Stimulated activated CD4-positive, alpha-beta T cell treated with anti-CD3 and anti-CD28 coated beads, Interleukin-1b, Interleukin-23, amount 100 ng/mL, for 24 hours (primary cell): ENCODE results near the gene GPR3.
"Not testable (repeated sequence)": the region's sequence is repeated elsewhere in the genome, so short reads cannot be mapped to it uniquely, and the experiment has no call there.

Experiments used
- DNase-seq, 4 experiments: peaks; one replicate each; pipeline ENCODE4 v3.0.0-alpha.2; 2020; ENCODE audit warnings: low read depth in 4 of 4, low spot score in 1 of 4

The GPR3 gene

DNA sequence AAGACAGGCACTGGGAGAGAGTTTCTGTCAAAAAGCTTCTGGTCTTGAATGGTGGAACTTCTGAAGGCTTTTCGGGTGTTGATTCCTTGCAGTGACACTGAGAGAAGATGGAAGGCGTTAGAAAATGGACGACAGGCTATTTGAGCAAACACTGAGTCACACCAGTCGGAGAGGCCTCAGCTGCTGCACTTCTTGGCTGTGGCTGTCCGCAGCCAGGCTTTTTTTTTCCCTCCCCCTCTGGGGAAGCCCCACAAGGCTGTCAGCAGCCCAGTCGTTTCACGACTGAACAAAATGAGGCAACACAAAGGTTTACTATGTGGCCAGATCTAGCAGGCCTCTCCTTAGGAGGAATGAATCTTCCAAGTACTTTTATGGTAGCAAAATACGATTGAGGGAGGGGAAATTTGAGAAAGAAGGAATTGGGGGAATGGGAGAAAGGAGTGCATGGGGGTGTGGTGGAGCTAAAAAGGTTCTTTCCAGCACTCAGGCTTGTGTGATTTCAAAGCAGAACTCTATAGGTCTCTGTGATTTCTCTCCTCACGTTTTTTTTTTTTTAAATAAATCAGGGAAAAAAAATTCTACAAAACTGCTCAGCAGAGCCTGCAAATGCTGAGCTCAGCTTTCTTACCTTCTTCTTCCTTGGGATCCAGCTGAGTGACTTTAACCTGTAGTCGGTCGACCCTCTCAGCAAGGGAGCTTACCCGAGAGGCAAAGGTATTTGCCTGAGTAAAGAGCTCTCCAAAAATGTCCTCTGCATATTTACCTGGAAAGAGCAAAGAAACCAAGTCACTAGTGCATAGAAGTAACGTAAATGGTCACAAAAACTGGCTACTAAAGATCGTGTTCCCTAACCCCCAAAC is 26.1 kb downstream of the GPR3 start:
- DNase-seq = peak; percentile 17 to 55 (median 32)

DNA sequence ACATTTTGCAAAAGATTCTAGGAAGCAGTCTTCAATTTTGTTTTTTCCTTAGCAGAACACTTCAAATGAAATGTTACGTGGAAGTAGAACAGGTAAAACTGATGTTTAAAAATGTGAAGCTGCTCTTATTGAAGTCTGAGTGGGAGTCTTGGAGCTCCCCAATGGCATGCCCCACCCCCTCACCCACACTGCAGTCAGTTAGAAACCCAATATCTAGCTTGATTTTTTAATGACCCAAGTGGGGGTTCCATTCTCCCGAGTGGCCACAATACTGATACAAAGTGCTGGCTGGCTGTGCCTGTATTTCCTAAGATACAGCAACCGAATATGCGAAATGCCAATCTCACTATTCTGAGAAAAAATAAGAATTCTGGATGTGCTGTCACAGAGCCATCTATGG is 31.3 kb downstream of the GPR3 start:
- no peak for DNase-seq

DNA sequence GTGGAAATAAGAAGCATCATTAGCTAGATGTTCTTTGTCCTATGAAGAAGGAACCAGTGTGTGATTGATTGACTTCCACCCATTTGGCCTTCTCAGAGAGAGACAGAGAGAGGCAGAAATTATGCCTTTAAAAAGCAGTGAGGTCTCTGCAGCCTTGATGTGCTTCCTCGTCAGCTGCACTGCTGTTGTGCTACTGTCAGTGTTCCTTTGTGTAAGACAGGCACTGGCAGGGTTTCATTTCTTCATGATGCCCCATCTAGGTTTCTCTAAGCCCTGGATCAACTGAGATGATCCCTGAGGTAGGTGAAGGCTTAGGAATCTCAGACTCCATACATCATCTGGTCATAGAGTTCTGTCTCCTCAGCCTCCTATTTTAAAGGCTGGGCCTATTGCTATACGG is 34.9 kb downstream of the GPR3 start:
- DNase-seq = no peak

DNA sequence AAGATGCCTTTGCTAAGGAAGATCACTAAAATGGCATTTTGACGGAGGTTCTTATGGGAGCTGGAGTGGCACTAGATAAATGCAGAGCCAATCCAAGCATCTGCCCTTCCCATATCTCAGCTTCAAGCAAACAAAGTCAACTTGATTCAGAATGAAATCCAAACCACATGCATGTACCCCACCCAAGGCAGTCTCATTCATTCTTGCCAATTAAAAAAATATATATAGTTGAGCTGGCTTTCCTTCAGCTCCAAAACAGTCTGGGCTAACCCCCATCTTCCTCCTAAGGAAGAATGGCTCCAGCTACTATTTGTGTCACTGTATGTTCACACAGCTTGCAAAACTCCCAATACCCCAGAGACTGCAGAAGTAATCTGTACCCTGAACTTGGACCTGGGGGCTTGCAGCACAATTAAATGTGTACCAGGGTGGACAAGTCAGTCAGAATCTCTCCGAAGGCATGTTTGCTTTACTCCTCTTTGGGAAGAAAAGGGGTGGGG is 35.4 kb downstream of the GPR3 start:
- no peak for DNase-seq

DNA sequence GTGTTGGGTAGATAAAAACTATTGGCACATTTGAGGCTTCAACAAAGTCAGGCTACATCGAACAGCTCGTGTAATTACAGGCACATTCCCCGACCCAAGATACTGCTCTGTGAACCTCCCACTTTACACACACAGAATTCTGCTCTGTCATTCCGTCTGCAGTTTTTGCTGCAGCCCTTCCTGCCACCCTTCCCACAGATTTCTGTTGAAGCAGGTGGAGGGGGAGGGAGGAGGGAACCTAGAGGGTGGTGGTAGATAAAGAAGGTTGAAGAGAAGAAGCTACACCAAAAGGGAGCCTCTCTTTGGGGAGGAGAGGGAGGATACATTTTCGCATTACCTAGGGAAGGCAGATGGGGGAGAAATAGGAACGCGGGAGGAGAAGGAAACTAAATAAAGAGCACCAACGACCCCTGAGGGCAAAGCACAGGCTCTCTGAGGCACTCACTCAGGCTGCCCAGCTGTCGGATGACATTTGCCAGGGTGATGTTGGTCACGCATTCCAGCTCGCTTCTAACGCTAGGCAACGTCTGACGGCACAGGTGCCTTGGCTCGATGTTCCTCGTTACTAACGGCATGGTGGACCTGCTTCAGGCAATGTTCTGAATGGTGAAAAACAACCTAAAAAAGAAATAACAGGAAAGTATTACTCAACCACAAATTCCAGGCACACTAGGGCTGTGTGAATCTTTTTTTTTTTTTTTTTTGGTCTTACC is 36.0 kb downstream of the GPR3 start:
- peak in 1 of 4 experiments; percentile 16 for DNase-seq

DNA sequence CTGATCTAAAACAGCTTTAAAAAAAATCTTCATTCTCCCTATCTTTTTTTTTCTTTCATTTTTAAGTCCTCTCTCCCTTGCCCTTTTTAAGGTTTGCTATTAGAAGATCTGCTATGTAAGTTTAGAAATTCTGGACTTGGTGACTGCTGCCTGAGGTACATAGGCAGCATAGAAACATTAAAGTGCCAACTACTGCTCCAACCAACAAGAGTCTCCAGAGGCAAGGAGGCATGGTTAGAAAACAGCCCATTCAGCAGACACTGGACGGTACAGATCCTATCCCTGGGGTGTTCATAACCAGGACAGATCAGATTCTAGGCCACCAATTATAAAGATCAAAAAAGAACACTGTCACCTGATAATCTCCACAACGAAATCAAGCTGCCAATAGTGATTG is 36.6 kb downstream of the GPR3 start:
- no peak for DNase-seq

DNA sequence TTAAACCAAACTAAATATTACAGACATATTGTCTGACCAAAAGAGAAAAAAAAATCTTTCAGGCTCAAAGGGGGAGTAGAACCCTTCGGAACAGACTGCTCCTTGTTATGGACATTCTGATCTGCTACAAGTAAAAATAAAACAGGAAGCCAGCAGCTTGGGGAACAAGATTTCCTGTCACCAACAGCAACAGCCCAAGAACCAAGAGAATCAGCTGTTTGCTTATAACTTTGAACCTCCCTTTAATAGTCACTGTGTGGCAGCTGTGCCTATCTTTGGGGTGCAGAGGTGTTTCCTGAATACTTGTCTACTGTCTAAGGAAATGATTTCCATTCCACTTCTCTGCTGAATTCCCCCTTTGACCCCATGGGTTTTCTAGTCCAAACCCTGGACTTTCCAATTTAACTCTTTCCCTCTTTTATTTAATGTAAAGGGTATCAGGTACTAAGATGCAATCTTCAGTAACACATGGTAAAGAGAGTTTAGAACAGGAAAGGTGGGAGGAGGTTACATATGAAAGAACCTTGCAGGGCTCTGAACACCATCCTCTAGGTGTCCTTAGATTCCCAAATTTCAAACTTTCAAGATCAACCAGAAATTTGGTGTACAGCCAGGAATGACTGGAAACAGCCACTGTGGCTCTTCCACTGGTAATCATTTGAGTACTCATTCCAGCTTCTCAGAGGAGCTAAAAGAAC is 38.6 kb downstream of the GPR3 start:
- no peak for DNase-seq

DNA sequence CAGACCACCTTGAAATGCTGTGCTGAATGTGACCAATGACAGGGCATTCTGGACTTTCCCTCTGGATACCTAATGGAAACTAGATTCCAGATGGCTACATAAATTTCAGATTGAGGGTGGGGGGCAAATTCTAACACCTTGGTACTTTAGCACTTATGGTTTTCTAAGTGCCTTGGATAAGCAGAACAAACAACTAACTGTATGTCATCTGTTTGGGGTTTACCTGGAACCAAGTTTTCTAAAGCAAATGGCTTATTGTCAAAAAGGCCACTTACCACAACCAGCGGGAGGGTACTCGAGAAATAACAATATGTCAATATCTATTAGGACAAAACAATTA is 39.1 kb downstream of the GPR3 start:
- no peak for DNase-seq

DNA sequence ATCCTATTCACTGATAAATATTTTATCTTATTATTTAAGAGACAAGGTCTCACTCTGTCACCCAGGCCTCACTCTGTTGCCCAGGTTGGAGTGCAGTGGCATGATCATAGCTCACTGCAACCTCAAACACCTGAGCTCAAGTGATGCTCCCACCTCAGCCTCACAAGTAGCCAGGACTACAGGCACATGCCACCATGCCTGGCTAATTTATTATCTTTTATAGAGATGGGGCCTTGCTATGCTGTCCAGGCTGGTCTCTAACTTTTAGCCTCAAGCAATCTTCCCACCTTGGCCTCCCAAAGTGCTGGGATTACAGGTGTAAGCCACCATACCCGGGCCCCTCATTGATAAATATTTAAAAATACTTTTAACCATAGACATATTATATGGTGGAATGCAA is 40.3 kb downstream of the GPR3 start:
- not testable (repeated sequence) for DNase-seq

DNA sequence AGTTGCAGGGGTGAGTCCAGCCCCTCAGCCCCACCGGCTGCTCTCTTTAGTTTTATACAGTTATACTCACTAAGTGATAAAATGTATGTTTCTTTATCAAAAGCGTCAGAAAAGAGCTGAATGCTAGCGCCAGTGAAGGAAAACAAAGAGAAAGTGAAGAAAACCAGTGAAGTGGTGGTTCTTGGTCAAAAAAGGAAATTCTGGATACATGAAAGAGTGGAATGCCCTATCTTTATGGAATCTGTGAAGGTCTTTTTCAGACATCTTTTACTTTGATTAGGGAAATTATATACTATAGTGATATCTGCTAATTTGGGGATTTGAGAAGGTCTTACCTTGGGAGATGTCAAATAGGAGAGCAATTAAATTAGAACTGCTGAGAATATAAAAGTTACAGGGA is 41.3 kb downstream of the GPR3 start:
- no peak for DNase-seq

DNA sequence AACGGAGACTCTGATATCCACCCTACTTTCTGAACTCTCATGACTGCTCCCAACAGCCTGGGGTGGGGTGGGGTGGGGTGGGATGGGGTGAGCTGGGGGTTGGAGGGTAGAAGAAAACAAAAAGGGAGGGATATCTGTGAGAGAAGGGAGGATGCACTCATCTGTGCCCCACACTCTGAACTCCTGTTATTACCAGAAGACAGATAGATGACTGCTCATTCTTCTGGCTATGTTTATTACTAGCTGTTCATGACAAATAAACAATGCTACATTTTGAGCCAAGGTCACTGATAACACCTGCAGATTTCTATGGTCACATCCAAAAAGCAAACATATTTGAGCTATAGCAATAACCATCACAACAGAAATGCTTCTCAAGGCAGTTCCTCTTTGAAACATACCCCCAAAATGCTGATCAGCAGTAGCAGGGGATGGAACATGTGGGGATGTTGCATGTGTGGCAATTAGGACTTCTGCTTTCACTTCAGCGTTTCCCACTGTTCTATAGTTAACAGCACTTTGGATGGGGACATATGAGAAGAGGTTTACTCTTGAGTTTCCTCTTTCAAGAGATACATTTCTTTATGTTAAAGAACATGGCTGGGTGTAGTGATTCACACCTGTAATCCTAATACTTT is 43.3 kb downstream of the GPR3 start:
- DNase-seq = no peak

DNA sequence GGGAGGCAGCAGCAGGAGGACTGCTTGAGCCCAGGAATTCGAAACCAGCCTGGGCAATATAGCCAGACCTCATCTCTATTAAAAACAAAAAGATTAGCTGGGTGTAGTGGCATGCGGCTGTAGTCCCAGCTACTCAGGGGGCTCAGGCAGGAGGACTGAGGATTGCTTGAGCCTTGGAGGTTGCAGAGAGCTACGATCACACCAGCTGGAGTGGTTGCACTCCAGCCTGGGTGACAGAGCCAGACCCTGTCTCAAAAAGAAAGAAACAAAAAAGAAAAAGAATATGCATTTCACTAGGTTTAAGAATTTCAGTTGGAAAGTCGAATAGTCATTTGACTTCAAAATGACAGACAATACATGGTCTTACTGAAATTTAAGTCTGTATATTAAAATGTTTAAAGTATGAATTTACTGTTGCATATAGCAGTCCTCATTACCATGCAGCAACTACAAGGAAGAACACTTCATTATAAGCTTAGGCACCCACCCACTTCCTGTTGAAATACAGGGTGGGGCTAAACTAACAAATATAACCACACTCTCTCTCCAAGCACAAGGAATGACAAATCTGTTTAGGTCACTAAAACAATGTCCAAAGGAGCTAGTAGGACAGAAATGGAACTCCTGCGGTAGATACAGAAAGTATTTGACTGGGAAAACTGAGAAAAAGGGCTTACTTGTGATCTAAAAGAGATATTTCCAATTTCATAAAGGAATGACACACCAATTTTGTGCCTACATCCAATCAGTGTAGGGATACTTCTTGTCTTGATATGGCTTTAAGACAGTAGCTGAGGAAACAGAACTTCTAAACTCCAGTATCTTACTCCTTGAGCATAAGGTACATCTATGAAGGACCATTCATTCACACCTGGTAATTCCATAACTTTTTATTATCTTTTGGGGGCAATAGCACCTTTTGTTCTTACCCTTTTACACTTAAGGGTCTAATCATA is 44.1 kb downstream of the GPR3 start:
- no peak for DNase-seq

DNA sequence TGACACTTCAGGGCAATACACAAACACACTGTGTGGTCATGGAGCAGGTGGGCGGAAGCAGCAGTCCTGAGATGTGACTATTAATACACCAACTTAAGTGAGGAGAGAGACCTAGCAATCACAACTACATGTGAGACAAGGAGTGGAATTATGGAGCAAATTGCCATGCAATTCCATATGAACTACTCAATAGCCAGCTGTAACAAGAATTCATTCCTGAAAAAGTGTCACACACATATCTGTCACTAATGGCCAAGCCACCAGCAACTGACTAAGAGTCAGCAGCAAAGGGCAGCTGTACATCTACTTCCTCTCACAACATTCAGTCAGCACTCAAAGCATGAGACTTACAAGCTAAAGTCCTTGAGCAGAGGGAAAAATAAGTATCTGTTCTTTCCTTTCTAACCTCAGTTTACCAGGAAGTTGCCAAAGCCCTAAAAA is 46.2 kb downstream of the GPR3 start:
- no peak for DNase-seq

DNA sequence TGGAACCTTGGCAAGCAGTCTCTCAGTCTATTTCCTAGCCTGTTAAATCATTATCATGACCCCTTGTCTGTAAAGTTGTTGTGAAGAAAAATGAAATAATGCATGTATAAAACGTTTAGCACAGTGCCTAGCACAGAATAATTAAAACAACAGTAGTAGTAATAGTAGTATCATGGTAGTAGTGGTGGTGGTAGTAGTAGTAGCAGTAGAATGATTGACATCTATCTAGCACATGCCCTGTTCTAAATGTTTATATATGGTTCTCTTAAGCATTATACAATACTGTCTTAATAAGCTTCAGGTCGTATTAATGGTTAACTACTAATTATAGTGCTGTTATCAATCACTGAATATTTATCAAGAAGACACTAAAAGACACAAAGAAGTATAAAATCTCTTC is 46.7 kb downstream of the GPR3 start:
- no peak for DNase-seq

DNA sequence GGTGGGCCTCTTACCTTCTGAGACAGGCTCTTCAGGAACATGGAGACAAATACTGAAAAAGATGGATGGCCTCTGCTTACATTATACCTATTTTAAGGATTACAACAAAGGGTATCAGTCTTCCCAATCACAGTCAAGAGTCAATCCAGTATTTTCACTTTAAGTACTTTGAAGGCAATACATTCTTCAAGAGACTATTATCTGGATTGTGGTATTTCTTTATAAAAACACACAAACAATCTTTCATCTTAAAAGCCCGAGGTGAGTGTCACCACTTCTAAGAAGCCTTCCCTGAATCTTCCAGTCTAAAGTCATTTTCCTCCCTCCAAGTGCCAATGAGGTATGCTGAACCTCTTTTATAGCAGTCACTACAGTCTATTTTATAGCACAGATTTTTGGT is 52.2 kb downstream of the GPR3 start:
- no peak for DNase-seq
